Measurements from ENCODE around the gene XPO6.

DNA sequence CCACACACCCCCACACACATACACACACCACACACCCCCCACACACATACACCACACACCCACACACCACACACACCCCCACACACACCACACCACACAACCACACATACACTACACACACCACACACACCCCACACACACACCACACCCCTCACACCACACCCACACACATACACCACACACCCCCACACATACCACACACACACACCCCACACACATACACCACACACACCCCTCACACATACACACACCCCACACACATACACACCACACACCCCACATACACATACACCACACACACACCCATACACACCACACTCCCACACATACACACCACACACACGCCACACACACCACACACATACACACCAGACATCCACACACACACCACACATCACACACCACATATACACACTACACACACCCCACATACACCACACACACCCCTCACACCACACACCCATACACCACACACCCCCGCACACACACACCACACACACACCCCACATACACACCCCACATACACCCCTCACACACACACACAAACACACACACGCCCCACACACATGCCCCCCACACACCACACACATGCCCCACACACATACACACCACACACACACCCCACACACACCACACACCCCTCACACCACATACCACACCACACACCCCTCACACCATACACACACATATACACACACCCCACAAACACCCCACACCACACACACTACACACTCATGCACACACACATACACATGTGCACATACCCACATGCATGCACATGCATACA lies 122.4 kb downstream of the XPO6 start:
- TF ChIP-seq, protein P1, sequence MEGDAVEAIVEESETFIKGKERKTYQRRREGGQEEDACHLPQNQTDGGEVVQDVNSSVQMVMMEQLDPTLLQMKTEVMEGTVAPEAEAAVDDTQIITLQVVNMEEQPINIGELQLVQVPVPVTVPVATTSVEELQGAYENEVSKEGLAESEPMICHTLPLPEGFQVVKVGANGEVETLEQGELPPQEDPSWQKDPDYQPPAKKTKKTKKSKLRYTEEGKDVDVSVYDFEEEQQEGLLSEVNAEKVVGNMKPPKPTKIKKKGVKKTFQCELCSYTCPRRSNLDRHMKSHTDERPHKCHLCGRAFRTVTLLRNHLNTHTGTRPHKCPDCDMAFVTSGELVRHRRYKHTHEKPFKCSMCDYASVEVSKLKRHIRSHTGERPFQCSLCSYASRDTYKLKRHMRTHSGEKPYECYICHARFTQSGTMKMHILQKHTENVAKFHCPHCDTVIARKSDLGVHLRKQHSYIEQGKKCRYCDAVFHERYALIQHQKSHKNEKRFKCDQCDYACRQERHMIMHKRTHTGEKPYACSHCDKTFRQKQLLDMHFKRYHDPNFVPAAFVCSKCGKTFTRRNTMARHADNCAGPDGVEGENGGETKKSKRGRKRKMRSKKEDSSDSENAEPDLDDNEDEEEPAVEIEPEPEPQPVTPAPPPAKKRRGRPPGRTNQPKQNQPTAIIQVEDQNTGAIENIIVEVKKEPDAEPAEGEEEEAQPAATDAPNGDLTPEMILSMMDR (IDR thresholded peaks at IDR 0.05): no peak
- TF ChIP-seq ZFX (IDR thresholded peaks at IDR 0.05; ENCODE audit: borderline replicate concordance): no peak

Measured in 22Rv1 (cell line).